ENCODE results near the gene ZMYM2. TPM values are rescaled to one million over a fixed set of nuclear protein-coding genes. Genes with fewer than 3 reads are reported as not detected.

The ZMYM2 gene
- total RNA-seq, 4 donors from 2014 or later = 50.3 to 149 (median 77.1) TPM

DNA sequence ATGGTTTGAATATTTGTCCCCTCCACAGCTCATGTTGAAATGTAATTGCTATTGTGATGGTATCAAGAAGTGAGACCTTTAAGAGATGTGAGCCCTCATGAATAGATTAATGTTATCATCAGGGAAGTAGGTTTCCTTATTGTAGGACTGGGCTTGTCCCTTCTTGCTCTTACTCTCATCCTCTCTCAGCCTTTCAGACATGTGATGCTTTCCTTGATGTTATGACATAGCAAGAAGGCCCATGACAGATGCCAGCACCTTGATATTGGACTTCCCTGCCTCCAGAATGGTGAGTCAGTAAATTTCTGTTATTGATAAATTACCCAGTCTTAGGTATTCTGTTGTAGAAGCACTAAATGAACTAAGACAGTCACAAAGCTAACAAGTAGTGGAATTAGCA, 5.7 kb upstream of the ZMYM2 start:
- Histone ChIP-seq H3K27me3 (no peaks in the 10 kb centered on the region), H3K36me3 (no peaks in the 10 kb centered on the region), H3K27ac (no peak overlapping the region), H3K4me3 (no peak overlapping the region), H3K4me1 (no peaks in the 10 kb centered on the region), H3K9me3 (no peaks in the 10 kb centered on the region)
- no peak for DNase-seq
- TF ChIP-seq, protein P1, sequence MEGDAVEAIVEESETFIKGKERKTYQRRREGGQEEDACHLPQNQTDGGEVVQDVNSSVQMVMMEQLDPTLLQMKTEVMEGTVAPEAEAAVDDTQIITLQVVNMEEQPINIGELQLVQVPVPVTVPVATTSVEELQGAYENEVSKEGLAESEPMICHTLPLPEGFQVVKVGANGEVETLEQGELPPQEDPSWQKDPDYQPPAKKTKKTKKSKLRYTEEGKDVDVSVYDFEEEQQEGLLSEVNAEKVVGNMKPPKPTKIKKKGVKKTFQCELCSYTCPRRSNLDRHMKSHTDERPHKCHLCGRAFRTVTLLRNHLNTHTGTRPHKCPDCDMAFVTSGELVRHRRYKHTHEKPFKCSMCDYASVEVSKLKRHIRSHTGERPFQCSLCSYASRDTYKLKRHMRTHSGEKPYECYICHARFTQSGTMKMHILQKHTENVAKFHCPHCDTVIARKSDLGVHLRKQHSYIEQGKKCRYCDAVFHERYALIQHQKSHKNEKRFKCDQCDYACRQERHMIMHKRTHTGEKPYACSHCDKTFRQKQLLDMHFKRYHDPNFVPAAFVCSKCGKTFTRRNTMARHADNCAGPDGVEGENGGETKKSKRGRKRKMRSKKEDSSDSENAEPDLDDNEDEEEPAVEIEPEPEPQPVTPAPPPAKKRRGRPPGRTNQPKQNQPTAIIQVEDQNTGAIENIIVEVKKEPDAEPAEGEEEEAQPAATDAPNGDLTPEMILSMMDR (IDR thresholded peaks at IDR 0.05) = no peak

DNA sequence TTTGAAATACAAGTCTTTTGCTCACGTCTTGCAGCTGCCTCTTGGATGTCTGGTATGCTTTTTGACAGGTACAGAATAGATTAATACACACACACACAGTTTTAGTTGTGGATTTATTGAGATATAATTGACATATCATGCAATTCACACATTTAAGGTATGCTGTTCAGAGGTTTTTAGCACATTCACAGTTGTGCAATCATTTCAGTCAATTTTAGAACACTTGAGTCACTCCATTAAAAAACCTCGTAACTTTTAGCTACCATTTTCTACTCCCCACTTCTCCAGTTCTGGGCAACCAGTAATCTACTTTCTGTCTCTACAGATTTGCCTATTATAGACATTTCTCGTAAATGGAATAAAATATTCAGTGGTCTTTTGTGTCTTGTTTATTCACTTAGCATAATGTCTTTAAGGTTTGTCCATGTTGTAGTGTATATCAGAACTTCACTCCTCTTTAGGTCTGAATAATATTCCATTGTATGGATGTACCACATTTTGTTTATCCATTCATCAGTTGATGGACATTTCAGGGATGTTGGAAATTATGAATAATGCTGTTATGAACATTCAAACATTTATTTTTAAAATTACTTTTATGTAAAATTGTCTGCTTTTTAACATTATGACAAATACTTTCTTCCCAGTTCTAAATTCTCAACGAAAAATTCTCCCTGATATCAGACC, 2.5 kb upstream of the ZMYM2 start:
- TF ChIP-seq POLR2A (IDR thresholded peaks at IDR 0.05) = no peak
- TF ChIP-seq, protein P1 (IDR thresholded peaks at IDR 0.05) = no peak
- Histone ChIP-seq H3K36me3 (no peaks in the 10 kb centered on the region), H3K27ac (no peak overlapping the region), H3K9me3 (no peaks in the 10 kb centered on the region), H3K4me1 (peaks cover 0 to 12% (median 5%) of the 10 kb centered on the region in 4 donors), H3K27me3 (no peaks in the 10 kb centered on the region), H3K4me3 (no peak overlapping the region)
- no peak for DNase-seq

DNA sequence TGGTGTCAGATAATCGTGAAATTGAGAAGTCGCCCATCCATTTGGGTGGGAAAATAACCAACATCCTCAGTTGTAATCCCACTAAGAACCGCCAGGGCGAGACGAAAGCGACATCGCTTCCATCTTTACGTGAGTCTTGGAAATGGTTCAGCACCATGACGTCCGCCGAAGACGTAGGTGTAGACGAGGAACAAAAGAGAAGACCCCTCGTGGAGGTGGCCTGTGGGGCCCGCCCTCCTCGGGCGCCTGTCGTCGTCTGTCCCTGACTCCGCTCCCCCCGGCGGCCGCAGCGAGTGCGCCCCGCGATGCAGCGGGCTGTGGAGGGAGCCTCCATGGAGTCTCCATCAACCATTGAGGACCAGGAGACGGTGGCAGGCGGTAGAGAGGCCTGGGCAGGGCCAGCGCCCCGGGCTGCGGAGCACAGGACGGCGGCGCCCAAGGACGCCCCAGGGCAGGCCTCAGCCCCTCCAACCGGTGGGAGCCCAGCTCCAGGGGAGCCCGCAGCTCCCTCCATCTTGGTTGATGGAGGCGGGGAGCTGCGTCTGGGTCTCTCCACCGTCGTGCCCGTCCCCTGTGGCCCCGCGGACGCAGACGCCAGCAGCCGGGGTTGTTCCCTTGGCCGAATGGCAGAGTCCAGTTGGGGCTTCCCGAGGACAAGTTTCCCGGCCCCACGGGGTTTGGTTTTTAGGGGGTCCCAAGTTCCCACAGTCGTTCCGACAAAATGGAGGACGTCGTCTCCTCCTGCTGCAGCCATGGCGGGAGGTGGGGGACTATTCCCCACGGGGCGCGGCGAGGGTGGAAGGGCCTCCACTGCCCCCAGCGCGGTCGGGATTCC, 990 bp upstream of the ZMYM2 start:
- TF ChIP-seq POLR2A (IDR thresholded peaks at IDR 0.05) = peak in 1 of 2 donors; percentile 37
- TF ChIP-seq, protein P1 (IDR thresholded peaks at IDR 0.05) = peak; percentile 73 to 89 (median 79)
- peak; percentile 77 to 93 (median 83) for DNase-seq
- H3K4me1 ChIP-seq = peaks cover 0 to 24% (median 5%) of the 10 kb centered on the region in 4 donors
- no peaks in the 10 kb centered on the region for H3K27me3 ChIP-seq
- H3K36me3 ChIP-seq = peaks cover 0 to 9% (median 0%) of the 10 kb centered on the region in 3 donors
- H3K4me3 ChIP-seq = peak overlapping the region; percentile 76 to 93 (median 88)
- no peaks in the 10 kb centered on the region for H3K9me3 ChIP-seq
- H3K27ac ChIP-seq = peak overlapping the region; percentile 98 to 99 (median 99)

DNA sequence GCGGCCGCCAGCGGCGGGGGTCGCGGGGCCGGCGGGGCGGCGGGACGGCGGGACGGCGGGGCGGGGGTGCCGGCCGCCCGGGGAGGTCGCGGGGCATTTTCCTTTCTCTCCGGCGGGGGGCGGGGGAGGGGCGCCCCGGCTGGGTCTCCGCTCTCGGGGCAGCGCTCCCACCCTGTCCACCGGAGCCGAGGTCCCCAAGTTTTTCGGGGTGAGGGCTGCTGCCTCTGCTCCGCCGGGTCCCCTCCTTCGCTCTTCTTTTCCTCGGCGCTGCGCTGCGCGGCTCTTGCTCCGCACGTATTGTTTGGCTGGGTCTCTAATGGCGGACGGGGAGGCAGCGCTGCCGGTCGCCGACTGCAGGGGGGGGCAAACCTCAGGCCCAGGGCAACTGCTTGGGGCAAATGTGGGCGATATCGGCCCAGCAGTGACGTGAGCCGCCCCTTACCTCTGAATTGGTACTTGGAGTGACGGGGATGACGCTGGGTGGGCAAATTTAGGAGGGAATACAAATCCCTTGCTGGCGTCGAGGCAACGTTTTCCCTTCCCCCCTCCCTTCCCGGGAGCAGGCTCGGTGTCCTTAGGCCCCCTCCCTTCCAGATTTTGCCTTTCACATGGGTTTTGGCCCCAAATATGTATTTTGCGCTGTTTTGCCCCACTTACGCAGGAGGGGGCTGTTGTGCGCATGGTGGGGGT, 759 bp downstream of the ZMYM2 start:
- peak; percentile 63 to 80 (median 79) for DNase-seq
- Histone ChIP-seq H3K27me3 (no peaks in the 10 kb centered on the region), H3K9me3 (no peaks in the 10 kb centered on the region), H3K4me1 (peaks cover 0 to 24% (median 5%) of the 10 kb centered on the region in 4 donors), H3K27ac (peak overlapping the region; percentile 98 to 99 (median 99)), H3K36me3 (peaks cover 0 to 20% (median 0%) of the 10 kb centered on the region in 3 donors), H3K4me3 (peak overlapping the region; percentile 76 to 93 (median 88))
- TF ChIP-seq, protein P1 (IDR thresholded peaks at IDR 0.05) = peak in 3 of 6 experiments; percentile 33 to 50 (median 42)
- TF ChIP-seq POLR2A (IDR thresholded peaks at IDR 0.05) = no peak
